SK-N-SH (cell line): Measurements from ENCODE around the gene MYPOP. TPM values are rescaled to one million over a fixed set of nuclear protein-coding genes. Genes with fewer than 3 reads are reported as not detected.

Experiments
- CTCF ChIA-PET: fragments of 300-600, 350-600 bp; formaldehyde crosslinking; extraction: SDS; loops from one replicate; lab custom pipeline; 2021; lab: Yijun Ruan, JAX
- POLR2A ChIA-PET: fragments of 350-600 bp; sonication (Branson Sonifier 250); formaldehyde crosslinking; extraction: SDS; loops from one replicate; lab custom pipeline; 2020; ENCODE audit warnings: antibody characterized with exemption, inconsistent platforms; lab: Yijun Ruan, JAX
- DNase-seq: peaks from one replicate; pipeline ENCODE4 v3.0.0; 2012
- H2AFZ ChIP-seq: fragments of 200-600 bp; sonication (generic); 2 replicates; pipeline ENCODE4 v1.8.1; 2016; ENCODE audit warnings: antibody characterized with exemption, mild to moderate bottlenecking, low read depth
- H3F3A ChIP-seq: fragments of 200-600 bp; sonication (generic); replicated peaks from 2 replicates; pipeline ENCODE3; 2016; ENCODE audit warnings: antibody characterized with exemption, mild to moderate bottlenecking; ENCODE audit not compliant: insufficient read depth
- H3K27ac ChIP-seq, 2 experiments: fragments of 200-500 bp in 1 of 2; fragments of 200-600 bp in 1 of 2; sonication (Bioruptor generic) in 1 of 2; sonication (generic), shearing (Covaris generic) in 1 of 2; 2 replicates each; pipeline versions ENCODE4 v1.5.1 to v1.6.1; 2014 to 2016; ENCODE audit warnings: low read depth in 2 of 2, inconsistent platforms in 1 of 2, low read length in 1 of 2, mild to moderate bottlenecking in 1 of 2, mixed read lengths in 1 of 2
- H3K27me3 ChIP-seq: fragments of 200-600 bp; sonication (generic), shearing (Covaris generic); 2 replicates; pipeline ENCODE4 v1.6.1; 2016; ENCODE audit warnings: mixed run types; ENCODE audit not compliant: insufficient read depth
- H3K36me3 ChIP-seq, 2 experiments: fragments of 200-500 bp in 1 of 2; fragments of 200-600 bp in 1 of 2; sonication (Bioruptor generic) in 1 of 2; sonication (generic) in 1 of 2; replicated peaks in 1 of 2; 2 replicates each; pipeline versions ENCODE3 to v1.5.1; 2014 to 2016; ENCODE audit warnings: low read length in 1 of 2, mild to moderate bottlenecking in 1 of 2; ENCODE audit not compliant: insufficient read depth in 2 of 2, control insufficient read depth in 1 of 2
- H3K4me1 ChIP-seq, 2 experiments: fragments of 200-500 bp in 1 of 2; fragments of 200-600 bp in 1 of 2; sonication (Bioruptor generic) in 1 of 2; sonication (generic), shearing (Covaris generic) in 1 of 2; 2 replicates each; pipeline versions ENCODE4 v1.5.1 to v1.6.1; 2014 to 2016; ENCODE audit warnings: low read depth in 1 of 2, low read length in 1 of 2, mixed run types in 1 of 2; ENCODE audit not compliant: insufficient read depth in 2 of 2, control insufficient read depth in 1 of 2
- H3K4me2 ChIP-seq: fragments of 200-600 bp; sonication (generic), shearing (Covaris generic); 2 replicates; pipeline ENCODE4 v1.6.1; 2017; ENCODE audit warnings: mixed run types
- H3K4me3 ChIP-seq, 2 experiments: fragments of 200-500 bp in 1 of 2; fragments of 200-600 bp in 1 of 2; sonication (Bioruptor generic) in 1 of 2; sonication (generic), shearing (Covaris generic) in 1 of 2; 2 replicates each; pipeline versions ENCODE4 v1.5.1 to v1.8.1; 2014 to 2016; ENCODE audit warnings: low read depth in 2 of 2, inconsistent platforms in 1 of 2, low read length in 1 of 2, mild to moderate bottlenecking in 1 of 2, mixed read lengths in 1 of 2, moderate library complexity in 1 of 2
- H3K79me2 ChIP-seq: fragments of 200-600 bp; sonication (generic); 2 replicates; pipeline ENCODE4 v1.8.1; 2017; ENCODE audit warnings: mild to moderate bottlenecking; ENCODE audit not compliant: insufficient read depth
- H3K9ac ChIP-seq: fragments of 200-600 bp; sonication (generic); 2 replicates; pipeline ENCODE4 v1.6.1; 2017; ENCODE audit warnings: mixed run types
- H3K9me2 ChIP-seq: fragments of 200-600 bp; sonication (generic); 2 replicates; pipeline ENCODE4 v1.6.1; 2017; ENCODE audit warnings: mixed run types
- H3K9me3 ChIP-seq: fragments of 200-600 bp; sonication (generic); 2 replicates; pipeline ENCODE4 v1.6.1; 2017; ENCODE audit warnings: mixed run types, mild to moderate bottlenecking, moderate library complexity
- H4K20me1 ChIP-seq: fragments of 200-600 bp; sonication (generic); 2 replicates; pipeline ENCODE4 v1.6.1; 2017; ENCODE audit warnings: mild to moderate bottlenecking, mixed run types; ENCODE audit not compliant: insufficient read depth
- CHD2 ChIP-seq: fragments of 150-350 bp; IDR thresholded peaks from 2 replicates; pipeline ENCODE4 v1.6.1; 2018; ENCODE audit warnings: low read length; ENCODE audit not compliant: partially characterized antibody
- ELF1 ChIP-seq: IDR thresholded peaks from 2 replicates; pipeline ENCODE4 v1.4.0; 2012
- EZH2phosphoT487 ChIP-seq: fragments of 200-600 bp; sonication (generic); IDR thresholded peaks from 2 replicates; pipeline ENCODE4 v1.6.1; 2017; ENCODE audit warnings: low read depth, mixed run types, mild to moderate bottlenecking, antibody characterized with exemption, moderate library complexity, borderline replicate concordance
- FOXJ3 ChIP-seq: sonication (generic); formaldehyde crosslinking; IDR thresholded peaks from 2 replicates; pipeline ENCODE4 v1.5.1; 2020; ENCODE audit warnings: mild to moderate bottlenecking, missing genetic modification reagents
- FOXM1 ChIP-seq: IDR thresholded peaks from 2 replicates; pipeline ENCODE4 v1.4.0; 2012; ENCODE audit warnings: low read depth, mild to moderate bottlenecking
- GATA2 ChIP-seq: sonication (generic); formaldehyde crosslinking; IDR thresholded peaks from 2 replicates; pipeline ENCODE4 v1.5.0; 2020; ENCODE audit warnings: mild to moderate bottlenecking, missing genetic modification reagents
- JUND ChIP-seq: IDR thresholded peaks from 2 replicates; pipeline ENCODE4 v1.4.0; 2012
- MXI1 ChIP-seq: IDR thresholded peaks from 2 replicates; pipeline ENCODE4 v1.6.1; 2012; ENCODE audit warnings: mild to moderate bottlenecking, low read depth, low read length, improper control_type of control experiment
- NFIC ChIP-seq: IDR thresholded peaks from 2 replicates; pipeline ENCODE4 v1.4.0; 2012; ENCODE audit warnings: borderline replicate concordance
- NRF1 ChIP-seq: IDR thresholded peaks from 2 replicates; pipeline ENCODE4 v1.6.1; 2012; ENCODE audit warnings: low read depth, mild to moderate bottlenecking, low read length
- POLR2AphosphoS5 ChIP-seq: IDR thresholded peaks from 2 replicates; pipeline ENCODE4 v1.6.1; 2012; ENCODE audit warnings: low read depth, low read length
- RCOR1 ChIP-seq: fragments of 150-350 bp; IDR thresholded peaks from 2 replicates; pipeline ENCODE4 v1.6.1; 2017; ENCODE audit warnings: antibody characterized with exemption, low read length
- RFX5 ChIP-seq: IDR thresholded peaks from 2 replicates; pipeline ENCODE4 v1.6.1; 2012; ENCODE audit warnings: mild to moderate bottlenecking, improper control_type of control experiment, low read length
- TAF1 ChIP-seq: IDR thresholded peaks from 2 replicates; pipeline ENCODE4 v1.6.1; 2012; ENCODE audit warnings: low read depth, mild to moderate bottlenecking, low read length, moderate library complexity, borderline replicate concordance
- TCF12 ChIP-seq: IDR thresholded peaks from 2 replicates; pipeline ENCODE4 v1.4.0; 2012
- TEAD4 ChIP-seq: IDR thresholded peaks from 2 replicates; pipeline ENCODE4 v1.4.0; 2012; ENCODE audit warnings: mild to moderate bottlenecking, borderline replicate concordance; ENCODE audit not compliant: insufficient read depth
- YY1 ChIP-seq: IDR thresholded peaks from 2 replicates; pipeline ENCODE4 v1.4.0; 2012; ENCODE audit warnings: low read depth, mild to moderate bottlenecking
- WGBS: methylation state at CpG from one replicate; pipeline ENCODE4 v1.1.6; 2017; ENCODE audit warnings: low lambda C conversion rate; 5-methylcytosine and 5-hydroxymethylcytosine counted together
- polyA plus RNA-seq, 3 experiments: library from polyadenylated mRNA; depleted of rRNA; stranded (reverse); fragments of >200 nt; gene quantifications; 2 replicates each; pipeline ENCODE4 v1.2.3, GENCODE V29; 2012
- TF ChIP-seq, protein P1 (sequence below): fragments of 200-600 bp; sonication (generic); IDR thresholded peaks from 2 replicates; pipeline ENCODE4 v1.6.1; 2017; ENCODE audit warnings: antibody characterized with exemption, mild to moderate bottlenecking, moderate library complexity
- TF ChIP-seq, protein P2 (sequence below): IDR thresholded peaks from 2 replicates; pipeline ENCODE4; 2012

The MYPOP gene
- polyA plus RNA-seq, 1 of the 3 experiments (the other 2 are of a cell fraction), result 5.1 TPM

DNA sequence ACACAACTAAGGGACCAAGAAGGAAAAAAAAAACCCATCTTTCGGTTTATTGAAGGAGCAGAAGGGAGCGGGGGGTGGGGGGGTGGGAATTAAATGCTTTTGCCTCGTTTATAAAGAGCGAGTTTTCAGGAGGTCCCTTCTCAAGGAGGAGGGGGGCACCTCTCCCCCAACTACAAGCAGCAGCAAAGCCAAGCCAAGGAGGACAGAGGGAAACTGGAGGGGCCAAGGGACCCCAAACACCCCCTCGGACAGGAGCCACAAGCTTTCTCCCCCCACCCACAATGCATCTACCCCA lies 18.9 kb downstream of the MYPOP start:
- Histone ChIP-seq H3K27ac (no peak overlapping the region; a peak in 1 of 4 replicates), H3K9me3 (no peaks in the 10 kb centered on the region), H2AFZ (no peak overlapping the region), H3K79me2 (peaks cover 29% of the 10 kb centered on the region), H3K4me1 (peaks cover 3 to 39% of the 10 kb centered on the region in 2 experiments; a peak in 2 of 4 replicates)
- TF ChIP-seq TCF12 (no peak), TAF1 (no peak), JUND (no peak), RCOR1 (no peak), FOXM1 (no peak), NRF1 (no peak), FOXJ3 (CRISPR knock-in tag) (no peak), CHD2 (no peak), TEAD4 (no peak), POLR2AphosphoS5 (no peak), YY1 (no peak), GATA2 (CRISPR knock-in tag) (no peak), MXI1 (no peak), RFX5 (no peak), NFIC (no peak), ELF1 (no peak), EZH2phosphoT487 (no peak)
- TF ChIP-seq, protein P1, sequence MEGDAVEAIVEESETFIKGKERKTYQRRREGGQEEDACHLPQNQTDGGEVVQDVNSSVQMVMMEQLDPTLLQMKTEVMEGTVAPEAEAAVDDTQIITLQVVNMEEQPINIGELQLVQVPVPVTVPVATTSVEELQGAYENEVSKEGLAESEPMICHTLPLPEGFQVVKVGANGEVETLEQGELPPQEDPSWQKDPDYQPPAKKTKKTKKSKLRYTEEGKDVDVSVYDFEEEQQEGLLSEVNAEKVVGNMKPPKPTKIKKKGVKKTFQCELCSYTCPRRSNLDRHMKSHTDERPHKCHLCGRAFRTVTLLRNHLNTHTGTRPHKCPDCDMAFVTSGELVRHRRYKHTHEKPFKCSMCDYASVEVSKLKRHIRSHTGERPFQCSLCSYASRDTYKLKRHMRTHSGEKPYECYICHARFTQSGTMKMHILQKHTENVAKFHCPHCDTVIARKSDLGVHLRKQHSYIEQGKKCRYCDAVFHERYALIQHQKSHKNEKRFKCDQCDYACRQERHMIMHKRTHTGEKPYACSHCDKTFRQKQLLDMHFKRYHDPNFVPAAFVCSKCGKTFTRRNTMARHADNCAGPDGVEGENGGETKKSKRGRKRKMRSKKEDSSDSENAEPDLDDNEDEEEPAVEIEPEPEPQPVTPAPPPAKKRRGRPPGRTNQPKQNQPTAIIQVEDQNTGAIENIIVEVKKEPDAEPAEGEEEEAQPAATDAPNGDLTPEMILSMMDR, result no peak
- TF ChIP-seq, protein P2, sequence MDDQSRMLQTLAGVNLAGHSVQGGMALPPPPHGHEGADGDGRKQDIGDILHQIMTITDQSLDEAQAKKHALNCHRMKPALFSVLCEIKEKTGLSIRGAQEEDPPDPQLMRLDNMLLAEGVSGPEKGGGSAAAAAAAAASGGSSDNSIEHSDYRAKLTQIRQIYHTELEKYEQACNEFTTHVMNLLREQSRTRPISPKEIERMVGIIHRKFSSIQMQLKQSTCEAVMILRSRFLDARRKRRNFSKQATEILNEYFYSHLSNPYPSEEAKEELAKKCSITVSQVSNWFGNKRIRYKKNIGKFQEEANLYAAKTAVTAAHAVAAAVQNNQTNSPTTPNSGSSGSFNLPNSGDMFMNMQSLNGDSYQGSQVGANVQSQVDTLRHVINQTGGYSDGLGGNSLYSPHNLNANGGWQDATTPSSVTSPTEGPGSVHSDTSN, result no peak
- TF ChIP-seq, all 33 proteins: peak for 0
- no peaks in the 10 kb centered on the region for H3K27me3 ChIP-seq
- CTCF ChIA-PET, result interaction anchor here (0.5 to 9.9 kb wide), 11 partner anchors 16 to 601 kb away, joined by 3 to 130 read pairs (median 4); partner anchors contain the start of genes FOXA3, MYPOP, RSPH6A and SYMPK
- peaks cover 3 to 25% of the 10 kb centered on the region in 2 experiments for H3K36me3 ChIP-seq
- H4K20me1 ChIP-seq, result peaks cover 33% of the 10 kb centered on the region
- no peaks in the 10 kb centered on the region for H3K9me2 ChIP-seq
- H3K4me3 ChIP-seq, result peak overlapping the region; percentile 24 to 57; a peak in 3 of 4 replicates
- POLR2A ChIA-PET, result no interaction called here
- whole genome bisulfite sequencing, result 16% methylated on average over 5 of the region's 5 CpGs
- no peak for DNase-seq
- H3F3A ChIP-seq, result peaks cover 14% of the 10 kb centered on the region
- peak overlapping the region; percentile 84; the same call in 1 of the 2 replicates for H3K4me2 ChIP-seq
- H3K9ac ChIP-seq, result no peak overlapping the region
